Measurements from ENCODE around the gene MCF2L2. TPM values are rescaled to one million over a fixed set of nuclear protein-coding genes. Genes with fewer than 3 reads are reported as not detected.

MCF2L2 gene
- total RNA-seq, 1 donor from 2014 or later, result 18.1 TPM

DNA sequence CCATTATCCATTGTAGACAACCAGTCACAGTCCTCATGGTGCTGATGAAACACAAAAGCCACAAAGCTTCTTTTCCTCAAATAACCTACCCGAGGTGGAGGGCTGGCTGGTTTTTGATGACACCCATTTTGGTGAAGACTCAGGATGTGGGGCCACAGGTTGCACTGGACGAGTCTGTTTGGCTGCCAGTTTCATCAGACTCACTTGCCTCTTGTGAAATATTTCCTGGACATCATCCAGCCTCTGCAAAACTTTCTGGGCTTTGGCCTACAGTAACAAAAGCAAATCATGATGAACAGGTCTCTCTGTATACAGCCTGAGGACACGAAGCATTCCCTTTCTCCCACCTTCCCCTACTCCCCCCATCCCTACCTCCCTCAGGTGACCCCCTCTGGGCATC, 133.2 kb downstream of the MCF2L2 start:
- Mint-ChIP-seq H3K4me1 (ENCODE audit: low read depth, unreplicated experiment) (peaks cover 12% of the 10 kb centered on the region), H3K27me3 (ENCODE audit: unreplicated experiment) (no peaks in the 10 kb centered on the region), H3K4me3 (ENCODE audit: unreplicated experiment) (no peak overlapping the region), H3K9me3 (ENCODE audit: unreplicated experiment) (peaks cover 4% of the 10 kb centered on the region), H3K36me3 (ENCODE audit: unreplicated experiment) (no peaks in the 10 kb centered on the region), H3K27ac (ENCODE audit: unreplicated experiment) (no peak overlapping the region)
- TF ChIP-seq, protein P1, sequence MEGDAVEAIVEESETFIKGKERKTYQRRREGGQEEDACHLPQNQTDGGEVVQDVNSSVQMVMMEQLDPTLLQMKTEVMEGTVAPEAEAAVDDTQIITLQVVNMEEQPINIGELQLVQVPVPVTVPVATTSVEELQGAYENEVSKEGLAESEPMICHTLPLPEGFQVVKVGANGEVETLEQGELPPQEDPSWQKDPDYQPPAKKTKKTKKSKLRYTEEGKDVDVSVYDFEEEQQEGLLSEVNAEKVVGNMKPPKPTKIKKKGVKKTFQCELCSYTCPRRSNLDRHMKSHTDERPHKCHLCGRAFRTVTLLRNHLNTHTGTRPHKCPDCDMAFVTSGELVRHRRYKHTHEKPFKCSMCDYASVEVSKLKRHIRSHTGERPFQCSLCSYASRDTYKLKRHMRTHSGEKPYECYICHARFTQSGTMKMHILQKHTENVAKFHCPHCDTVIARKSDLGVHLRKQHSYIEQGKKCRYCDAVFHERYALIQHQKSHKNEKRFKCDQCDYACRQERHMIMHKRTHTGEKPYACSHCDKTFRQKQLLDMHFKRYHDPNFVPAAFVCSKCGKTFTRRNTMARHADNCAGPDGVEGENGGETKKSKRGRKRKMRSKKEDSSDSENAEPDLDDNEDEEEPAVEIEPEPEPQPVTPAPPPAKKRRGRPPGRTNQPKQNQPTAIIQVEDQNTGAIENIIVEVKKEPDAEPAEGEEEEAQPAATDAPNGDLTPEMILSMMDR (IDR thresholded peaks at IDR 0.05; ENCODE audit: partially characterized antibody, unreplicated experiment), result no peak
- no peak for DNase-seq

DNA sequence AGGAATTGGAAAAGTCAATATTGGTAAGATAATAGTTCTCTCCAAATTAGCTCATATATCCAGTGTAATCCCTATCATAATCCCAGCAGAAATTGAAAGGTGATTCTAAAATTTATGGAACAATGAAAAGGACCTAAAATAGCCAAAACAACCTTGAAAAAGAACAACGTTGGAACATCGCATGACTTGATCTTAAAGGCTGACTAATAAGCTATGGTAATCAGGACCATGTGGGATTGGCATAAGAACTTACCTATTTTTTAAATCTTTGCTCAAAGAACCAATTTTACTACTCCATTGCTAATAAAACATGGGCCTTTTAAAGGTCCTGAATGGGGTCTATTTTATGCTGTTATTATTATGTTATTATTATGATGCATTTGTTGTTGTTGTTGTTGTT, 134.5 kb downstream of the MCF2L2 start:
- H3K27me3 Mint-ChIP-seq (ENCODE audit: unreplicated experiment), result no peaks in the 10 kb centered on the region
- no peak for DNase-seq
- peaks cover 8% of the 10 kb centered on the region for H3K4me1 Mint-ChIP-seq (ENCODE audit: low read depth, unreplicated experiment)

DNA sequence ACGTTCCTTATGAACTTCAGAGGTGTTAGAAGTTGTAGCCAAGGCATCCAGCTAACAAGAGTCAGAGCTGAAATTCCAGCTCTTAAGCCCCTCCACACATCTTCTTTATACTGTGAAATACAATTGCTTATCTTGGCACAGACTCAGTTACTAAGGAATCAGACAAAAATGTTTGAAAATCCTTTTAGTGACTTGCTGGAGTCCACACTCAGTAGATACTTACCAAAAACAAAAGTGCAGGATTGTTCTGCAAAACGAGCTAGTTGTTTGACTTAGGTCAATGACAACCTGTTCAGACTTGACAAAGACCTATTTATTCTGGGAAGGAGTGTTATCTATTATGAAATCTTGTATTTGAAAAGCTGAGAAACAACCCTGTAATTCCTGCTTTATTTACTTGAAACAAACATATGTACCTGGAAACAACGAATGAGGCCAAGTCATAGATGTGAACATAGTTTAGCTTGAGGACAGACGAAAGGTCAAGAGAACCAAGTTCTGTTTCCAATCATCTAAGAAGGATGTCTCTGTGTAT, 136.9 kb downstream of the MCF2L2 start:
- Mint-ChIP-seq H3K4me3 (ENCODE audit: unreplicated experiment) (no peak overlapping the region), H3K27ac (ENCODE audit: unreplicated experiment) (no peak overlapping the region), H3K4me1 (ENCODE audit: low read depth, unreplicated experiment) (no peaks in the 10 kb centered on the region), H3K27me3 (ENCODE audit: unreplicated experiment) (no peaks in the 10 kb centered on the region), H3K9me3 (ENCODE audit: unreplicated experiment) (no peaks in the 10 kb centered on the region), H3K36me3 (ENCODE audit: unreplicated experiment) (no peaks in the 10 kb centered on the region)
- DNase-seq, result no peak
- TF ChIP-seq, protein P1 (IDR thresholded peaks at IDR 0.05; ENCODE audit: partially characterized antibody, unreplicated experiment), result no peak

More for the DNA sequence above, 134.5 kb downstream of the MCF2L2 start:
- Mint-ChIP-seq H3K4me3 (ENCODE audit: unreplicated experiment) (no peak overlapping the region), H3K36me3 (ENCODE audit: unreplicated experiment) (no peaks in the 10 kb centered on the region), H3K9me3 (ENCODE audit: unreplicated experiment) (peaks cover 4% of the 10 kb centered on the region), H3K27ac (ENCODE audit: unreplicated experiment) (no peak overlapping the region)
- TF ChIP-seq, protein P1 (IDR thresholded peaks at IDR 0.05; ENCODE audit: partially characterized antibody, unreplicated experiment), result no peak

DNA sequence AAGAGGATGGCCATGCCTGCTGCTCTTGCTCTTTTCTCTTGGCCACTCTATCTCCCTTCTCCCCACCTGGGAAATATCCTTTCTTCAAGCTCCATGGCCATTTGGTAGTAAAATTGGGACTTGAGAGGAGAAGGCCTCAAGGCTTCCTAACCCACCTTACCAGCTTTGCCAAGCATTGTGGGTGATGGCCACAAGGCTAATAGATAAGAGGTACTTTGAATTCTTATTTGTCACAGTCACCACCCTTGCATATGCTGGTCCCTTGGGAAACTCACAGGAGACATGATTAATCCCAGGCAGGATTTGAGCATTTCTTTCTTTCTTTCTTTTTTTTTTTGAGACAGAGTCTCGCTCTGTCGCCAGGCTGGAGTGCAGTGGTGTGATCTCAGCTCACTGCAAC, 138.2 kb downstream of the MCF2L2 start:
- H3K4me1 Mint-ChIP-seq (ENCODE audit: low read depth, unreplicated experiment), result peaks cover 2% of the 10 kb centered on the region
- no peak overlapping the region for H3K4me3 Mint-ChIP-seq (ENCODE audit: unreplicated experiment)

DNA sequence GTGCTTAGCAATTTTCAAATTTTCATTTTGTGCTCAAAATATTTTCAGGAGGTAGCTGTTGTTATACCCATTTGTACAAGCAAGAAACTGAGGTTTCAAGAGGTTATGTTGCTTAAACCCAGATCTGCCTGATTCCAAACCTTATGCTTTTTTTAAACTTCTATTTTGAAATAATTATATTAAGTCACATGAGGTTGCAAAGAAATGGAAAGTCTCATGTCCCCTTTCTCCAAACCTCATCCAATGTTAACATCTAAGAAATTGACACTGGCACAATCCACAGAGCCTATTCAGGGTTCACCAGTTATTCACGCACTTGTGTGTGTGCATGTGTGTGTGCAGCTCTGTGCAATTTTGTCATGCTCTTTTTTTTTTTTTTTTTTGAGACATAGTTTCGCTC, 140.3 kb downstream of the MCF2L2 start:
- no peak for DNase-seq
- H3K4me1 Mint-ChIP-seq (ENCODE audit: low read depth, unreplicated experiment), result peaks cover 2% of the 10 kb centered on the region
- TF ChIP-seq, protein P1 (IDR thresholded peaks at IDR 0.05; ENCODE audit: partially characterized antibody, unreplicated experiment), result no peak
- H3K9me3 Mint-ChIP-seq (ENCODE audit: unreplicated experiment), result peaks cover 1% of the 10 kb centered on the region
- no peak overlapping the region for H3K27ac Mint-ChIP-seq (ENCODE audit: unreplicated experiment)
- peaks cover 2% of the 10 kb centered on the region for H3K27me3 Mint-ChIP-seq (ENCODE audit: unreplicated experiment)
- no peak overlapping the region for H3K4me3 Mint-ChIP-seq (ENCODE audit: unreplicated experiment)
- no peaks in the 10 kb centered on the region for H3K36me3 Mint-ChIP-seq (ENCODE audit: unreplicated experiment)

More for the DNA sequence above, 138.2 kb downstream of the MCF2L2 start:
- TF ChIP-seq, protein P1 (IDR thresholded peaks at IDR 0.05; ENCODE audit: partially characterized antibody, unreplicated experiment), result no peak
- no peak overlapping the region for H3K27ac Mint-ChIP-seq (ENCODE audit: unreplicated experiment)
- no peaks in the 10 kb centered on the region for H3K27me3 Mint-ChIP-seq (ENCODE audit: unreplicated experiment)
- no peaks in the 10 kb centered on the region for H3K36me3 Mint-ChIP-seq (ENCODE audit: unreplicated experiment)
- DNase-seq, result no peak
- no peaks in the 10 kb centered on the region for H3K9me3 Mint-ChIP-seq (ENCODE audit: unreplicated experiment)
